SK-N-SH treated with all-trans-retinoic acid at 6 μM for 48 hours (cell line): ENCODE results near the gene NALCN.

Experiments
- ARNTL ChIP-seq: fragments of 450-650 bp; formaldehyde crosslinking; IDR thresholded peaks from 2 replicates; pipeline ENCODE4 v1.5.0; 2020; ENCODE audit warnings: low read depth, mild to moderate bottlenecking, moderate library complexity, borderline replicate concordance
- RARB ChIP-seq: fragments of 250-450 bp; sonication (Bioruptor Pico); IDR thresholded peaks from 2 replicates; pipeline ENCODE4 v1.8.0; 2021; ENCODE audit warnings: mild to moderate bottlenecking, moderate library complexity
- TF ChIP-seq, protein P1 (sequence below): fragments of 250-450 bp; sonication (Bioruptor Pico); IDR thresholded peaks from 2 replicates; pipeline ENCODE4 v1.8.0; 2020; ENCODE audit warnings: mild to moderate bottlenecking, moderate library complexity, borderline replicate concordance

DNA sequence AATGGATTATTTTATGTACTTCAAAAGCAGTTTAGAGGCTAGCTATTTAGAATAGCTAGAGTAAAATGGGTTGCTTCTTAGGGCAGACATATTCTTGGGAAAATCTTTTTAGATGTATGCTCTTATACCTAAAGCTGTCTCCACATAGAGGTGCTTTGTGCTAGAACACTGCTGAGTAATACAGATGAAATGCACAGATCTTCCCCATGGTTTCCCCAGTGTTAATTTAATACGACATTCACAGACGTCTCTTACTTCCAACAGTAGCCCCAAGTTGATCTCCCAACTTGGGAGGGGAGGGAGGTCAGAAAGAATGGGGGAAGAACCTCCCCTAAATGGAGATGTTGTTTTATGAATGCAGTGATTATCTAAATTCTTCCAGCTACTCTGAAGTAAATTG lies 16.9 kb downstream of the NALCN start:
- TF ChIP-seq ARNTL (CRISPR knock-in tag), result no peak
- TF ChIP-seq RARB (CRISPR knock-in tag), result no peak
- TF ChIP-seq, protein P1, sequence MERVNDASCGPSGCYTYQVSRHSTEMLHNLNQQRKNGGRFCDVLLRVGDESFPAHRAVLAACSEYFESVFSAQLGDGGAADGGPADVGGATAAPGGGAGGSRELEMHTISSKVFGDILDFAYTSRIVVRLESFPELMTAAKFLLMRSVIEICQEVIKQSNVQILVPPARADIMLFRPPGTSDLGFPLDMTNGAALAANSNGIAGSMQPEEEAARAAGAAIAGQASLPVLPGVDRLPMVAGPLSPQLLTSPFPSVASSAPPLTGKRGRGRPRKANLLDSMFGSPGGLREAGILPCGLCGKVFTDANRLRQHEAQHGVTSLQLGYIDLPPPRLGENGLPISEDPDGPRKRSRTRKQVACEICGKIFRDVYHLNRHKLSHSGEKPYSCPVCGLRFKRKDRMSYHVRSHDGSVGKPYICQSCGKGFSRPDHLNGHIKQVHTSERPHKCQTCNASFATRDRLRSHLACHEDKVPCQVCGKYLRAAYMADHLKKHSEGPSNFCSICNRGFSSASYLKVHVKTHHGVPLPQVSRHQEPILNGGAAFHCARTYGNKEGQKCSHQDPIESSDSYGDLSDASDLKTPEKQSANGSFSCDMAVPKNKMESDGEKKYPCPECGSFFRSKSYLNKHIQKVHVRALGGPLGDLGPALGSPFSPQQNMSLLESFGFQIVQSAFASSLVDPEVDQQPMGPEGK (CRISPR knock-in tag), result no peak
